Caco-2 (cell line): Measurements from ENCODE around the gene KRT6A. TPM values are rescaled to one million over a fixed set of nuclear protein-coding genes. Genes with fewer than 3 reads are reported as not detected.

Source experiments
- BruUV-seq: library from RNA; stranded (reverse); fragments of 400-500 nt; replicated peaks from 2 replicates; lab custom pipeline; 2021; lab: Mats Ljungman, UMichigan
- CTCF ChIA-PET: fragments of 300-600 bp; sonication (Branson Sonifier 250); formaldehyde crosslinking; loops from one replicate; lab custom pipeline; 2022; ENCODE audit warnings: antibody characterized with exemption; lab: Charles Lee
- POLR2A ChIA-PET: fragments of 300-600 bp; sonication (Branson Sonifier 250); formaldehyde crosslinking; loops from one replicate; lab custom pipeline; 2022; ENCODE audit warnings: antibody characterized with exemption; lab: Charles Lee
- DNase-seq, 2 experiments: peaks; one replicate each; pipeline versions ENCODE4 v3.0.0 to v3.0.0-alpha.2; 2020 to 2022
- H3K27me3 ChIP-seq: replicated peaks from 2 replicates; pipeline ENCODE4 v1.6.0; 2011; ENCODE audit warnings: low read length; ENCODE audit not compliant: control insufficient read depth, insufficient read depth
- H3K36me3 ChIP-seq: 2 replicates; pipeline ENCODE4 v1.5.1; 2011; ENCODE audit warnings: low read length; ENCODE audit not compliant: control insufficient read depth, insufficient read depth
- H3K4me1 ChIP-seq: fragments of 250-450 bp; sonication (Bioruptor Pico); 2 replicates; pipeline ENCODE4 v1.5.1; 2020; ENCODE audit warnings: mild to moderate bottlenecking
- H3K4me3 ChIP-seq: 2 replicates; pipeline ENCODE4 v1.5.1; 2011; ENCODE audit warnings: low read depth, mild to moderate bottlenecking, control low read depth, low read length
- H3K9me3 ChIP-seq: fragments of 250-450 bp; sonication (Bioruptor Pico); 2 replicates; pipeline ENCODE4 v1.5.1; 2020; ENCODE audit warnings: mild to moderate bottlenecking, moderate library complexity
- H3K27ac Mint-ChIP-seq: one replicate; pipeline ENCODE4 v1.8.0; 2022; ENCODE audit warnings: mixed read lengths; ENCODE audit not compliant: unreplicated experiment
- H3K27me3 Mint-ChIP-seq: one replicate; pipeline ENCODE4 v1.8.0; 2022; ENCODE audit warnings: mixed read lengths; ENCODE audit not compliant: insufficient read depth, unreplicated experiment
- H3K36me3 Mint-ChIP-seq: one replicate; pipeline ENCODE4 v1.8.0; 2022; ENCODE audit warnings: mild to moderate bottlenecking, mixed read lengths; ENCODE audit not compliant: insufficient read depth, unreplicated experiment
- H3K4me1 Mint-ChIP-seq: one replicate; pipeline ENCODE4 v1.8.0; 2022; ENCODE audit warnings: low read depth, mixed read lengths; ENCODE audit not compliant: unreplicated experiment
- H3K4me3 Mint-ChIP-seq: one replicate; pipeline ENCODE4 v1.8.0; 2022; ENCODE audit warnings: mild to moderate bottlenecking, moderate library complexity, mixed read lengths; ENCODE audit not compliant: unreplicated experiment
- H3K9me3 Mint-ChIP-seq: one replicate; pipeline ENCODE4 v1.8.0; 2022; ENCODE audit warnings: mixed read lengths; ENCODE audit not compliant: unreplicated experiment
- CTCF ChIP-seq, 2 experiments: fragments of 200-600 bp in 1 of 2; IDR thresholded peaks; 1 replicate in 1 of 2; 2 replicates in 1 of 2; pipeline versions ENCODE4 v1.5.1 to v1.8.0; 2011 to 2022; ENCODE audit warnings: antibody characterized with exemption in 1 of 2, control low read depth in 1 of 2, inconsistent platforms in 1 of 2, low read depth in 1 of 2, low read length in 1 of 2, mild to moderate bottlenecking in 1 of 2, moderate library complexity in 1 of 2; ENCODE audit not compliant: insufficient read depth in 1 of 2, severe bottlenecking in 1 of 2, unreplicated experiment in 1 of 2
- intact Hi-C: fragments of 100-400 bp; cut with micrococcal nuclease; formaldehyde crosslinking; loops from one replicate; pipeline ENCODE4 v1.10.0; 2022; ENCODE audit not compliant: unreplicated experiment
- total RNA-seq: library from RNA; stranded (reverse); gene quantifications from 2 replicates; pipeline ENCODE4 v1.2.3, GENCODE V29; 2022

The KRT6A gene
- total RNA-seq, 1 experiment from 2014 or later: 0.14 TPM

GRCh38 chr12:52519387-52519703 lies 26.3 kb upstream of the KRT6A start:
- Histone ChIP-seq H3K27me3 (no peaks in the 10 kb centered on the region), H3K36me3 (no peaks in the 10 kb centered on the region), H3K4me1 (peaks cover 19% of the 10 kb centered on the region), H3K9me3 (no peaks in the 10 kb centered on the region), H3K4me3 (no peak overlapping the region)
- H3K4me1 Mint-ChIP-seq: no peaks in the 10 kb centered on the region
- BruUV-seq: no TSS peak
- no peaks in the 10 kb centered on the region for H3K9me3 Mint-ChIP-seq
- ChIA-PET POLR2A (interaction anchor here (0.6 kb wide), 1 partner anchor 19 kb away, joined by 3 read pairs; no protein-coding TSS in a partner anchor), CTCF (no interaction called here)
- no peak overlapping the region for H3K4me3 Mint-ChIP-seq
- H3K36me3 Mint-ChIP-seq: no peaks in the 10 kb centered on the region
- intact Hi-C loops: no loop called here
- H3K27ac Mint-ChIP-seq: no peak overlapping the region
- no peak for DNase-seq
- no peak for TF ChIP-seq CTCF (IDR thresholded peaks at IDR 0.05; ENCODE audit: insufficient read depth in 1 of 2, low read depth in 1 of 2, low read length in 1 of 2, severe bottlenecking in 1 of 2, unreplicated experiment in 1 of 2)
- H3K27me3 Mint-ChIP-seq: no peaks in the 10 kb centered on the region

GRCh38 chr12:52518574-52519386 lies 25.7 kb upstream of the KRT6A start:
- H3K27me3 Mint-ChIP-seq: no peaks in the 10 kb centered on the region
- H3K36me3 Mint-ChIP-seq: no peaks in the 10 kb centered on the region
- intact Hi-C loops: no loop called here
- TF ChIP-seq CTCF (IDR thresholded peaks at IDR 0.05; ENCODE audit: insufficient read depth in 1 of 2, low read depth in 1 of 2, low read length in 1 of 2, severe bottlenecking in 1 of 2, unreplicated experiment in 1 of 2): no peak
- no peaks in the 10 kb centered on the region for H3K9me3 Mint-ChIP-seq
- Histone ChIP-seq H3K4me1 (peaks cover 19% of the 10 kb centered on the region), H3K9me3 (no peaks in the 10 kb centered on the region), H3K27me3 (no peaks in the 10 kb centered on the region), H3K36me3 (no peaks in the 10 kb centered on the region), H3K4me3 (no peak overlapping the region)
- POLR2A ChIA-PET: interaction anchor here (0.6 kb wide), 1 partner anchor 18 kb away, joined by 3 read pairs; no protein-coding TSS in a partner anchor
- H3K27ac Mint-ChIP-seq: no peak overlapping the region
- CTCF ChIA-PET: no interaction called here
- BruUV-seq: no TSS peak
- DNase-seq: no peak
- no peak overlapping the region for H3K4me3 Mint-ChIP-seq
- no peaks in the 10 kb centered on the region for H3K4me1 Mint-ChIP-seq

DNA sequence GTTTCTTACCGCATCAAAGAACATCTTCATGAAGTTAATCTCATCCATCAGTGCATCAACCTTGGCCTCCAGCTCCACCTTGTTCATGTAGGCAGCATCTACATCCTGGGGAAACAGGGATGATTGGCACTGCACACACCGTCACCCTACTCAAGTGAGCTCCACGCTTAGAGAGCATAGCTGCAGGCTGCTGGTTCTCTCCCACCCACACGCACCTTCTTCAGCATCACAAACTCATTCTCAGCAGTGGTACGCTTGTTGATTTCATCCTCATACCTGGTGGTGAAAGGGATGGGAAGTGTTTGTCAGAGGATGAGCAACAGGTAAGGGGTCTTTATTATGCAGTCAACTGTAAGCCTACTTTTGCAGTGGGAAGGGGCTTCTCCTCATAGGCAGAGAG lies 24.8 kb upstream of the KRT6A start:
- H3K4me3 Mint-ChIP-seq: no peak overlapping the region
- Histone ChIP-seq H3K27me3 (no peaks in the 10 kb centered on the region), H3K4me1 (peaks cover 16% of the 10 kb centered on the region), H3K4me3 (no peak overlapping the region), H3K36me3 (no peaks in the 10 kb centered on the region), H3K9me3 (no peaks in the 10 kb centered on the region)
- H3K27ac Mint-ChIP-seq: no peak overlapping the region
- no peaks in the 10 kb centered on the region for H3K36me3 Mint-ChIP-seq
- no TSS peak for BruUV-seq
- H3K4me1 Mint-ChIP-seq: no peaks in the 10 kb centered on the region
- no peaks in the 10 kb centered on the region for H3K9me3 Mint-ChIP-seq
- ChIA-PET POLR2A (no interaction called here), CTCF (no interaction called here)
- DNase-seq: no peak
- intact Hi-C loops: no loop called here
- H3K27me3 Mint-ChIP-seq: no peaks in the 10 kb centered on the region
- no peak for TF ChIP-seq CTCF (IDR thresholded peaks at IDR 0.05; ENCODE audit: insufficient read depth in 1 of 2, low read depth in 1 of 2, low read length in 1 of 2, severe bottlenecking in 1 of 2, unreplicated experiment in 1 of 2)
